HG02943 (cell line): Measurements from ENCODE around the gene MEI1.

Experiments
- ATAC-seq: cut with Tn5 transposase; IDR thresholded peaks from one replicate; pipeline ENCODE4 v1.9.1; 2021; ENCODE audit warnings: mild to moderate bottlenecking, low read depth, moderate library complexity; ENCODE audit not compliant: unreplicated experiment

MEI1 gene

DNA sequence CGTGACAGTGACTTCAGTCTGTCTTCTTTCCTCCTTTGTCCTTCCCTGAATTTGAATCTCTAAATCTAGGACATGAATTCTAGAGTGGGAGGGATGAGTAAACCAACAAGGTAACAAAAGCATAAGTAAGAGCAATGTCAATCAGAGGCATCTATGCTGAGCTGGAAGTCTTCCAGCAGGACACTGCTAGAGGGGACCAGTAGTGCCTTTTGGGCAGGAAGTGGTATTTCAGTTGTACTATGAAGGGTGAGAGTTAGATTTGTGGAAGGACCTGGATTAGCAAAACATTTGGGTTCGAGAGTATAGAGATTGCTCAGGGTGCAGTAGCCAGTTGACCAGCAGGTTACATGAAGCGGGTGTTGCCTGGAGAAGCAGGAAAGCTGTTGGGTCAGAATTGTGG is 40.3 kb downstream of the MEI1 start:
- ATAC-seq = no peak

DNA sequence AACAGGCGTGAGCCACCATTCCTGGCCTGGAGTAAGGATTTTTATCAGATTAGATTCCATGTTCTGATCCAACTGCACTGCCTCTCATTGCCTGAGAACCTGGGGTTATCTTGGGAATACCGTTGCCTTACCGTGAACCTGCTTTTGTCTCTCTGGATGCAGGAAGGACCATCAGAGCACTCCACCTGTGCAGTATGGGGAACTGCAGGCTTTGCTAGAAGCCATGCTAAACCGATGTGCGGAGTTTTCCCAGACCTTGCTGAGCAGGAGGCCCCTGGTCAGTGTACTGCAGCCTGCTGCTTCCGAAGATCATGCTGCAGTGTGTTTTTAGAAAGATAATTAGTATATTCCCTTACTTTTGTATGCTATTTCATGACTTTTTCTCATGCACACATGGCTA is 43.6 kb downstream of the MEI1 start:
- ATAC-seq = no peak

DNA sequence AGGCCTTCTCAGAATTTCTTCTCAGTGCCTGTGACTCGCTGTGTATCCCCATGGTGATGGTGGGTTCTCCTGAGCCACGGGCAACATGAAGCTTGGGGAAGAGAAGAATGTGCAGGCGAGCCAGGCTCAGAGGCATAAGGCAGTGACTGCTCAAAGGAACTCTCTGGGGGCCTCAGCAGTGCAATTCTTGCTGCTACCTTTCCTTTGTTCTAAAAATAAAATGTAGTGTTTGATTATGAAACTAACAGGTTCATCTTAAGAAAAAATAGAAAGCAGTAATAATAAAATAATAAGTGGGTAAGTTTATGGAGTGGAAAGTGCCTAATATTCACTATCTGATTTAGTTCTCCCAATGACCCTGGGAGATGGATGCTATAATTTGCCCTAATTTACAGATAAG is 46.7 kb downstream of the MEI1 start:
- no peak for ATAC-seq

DNA sequence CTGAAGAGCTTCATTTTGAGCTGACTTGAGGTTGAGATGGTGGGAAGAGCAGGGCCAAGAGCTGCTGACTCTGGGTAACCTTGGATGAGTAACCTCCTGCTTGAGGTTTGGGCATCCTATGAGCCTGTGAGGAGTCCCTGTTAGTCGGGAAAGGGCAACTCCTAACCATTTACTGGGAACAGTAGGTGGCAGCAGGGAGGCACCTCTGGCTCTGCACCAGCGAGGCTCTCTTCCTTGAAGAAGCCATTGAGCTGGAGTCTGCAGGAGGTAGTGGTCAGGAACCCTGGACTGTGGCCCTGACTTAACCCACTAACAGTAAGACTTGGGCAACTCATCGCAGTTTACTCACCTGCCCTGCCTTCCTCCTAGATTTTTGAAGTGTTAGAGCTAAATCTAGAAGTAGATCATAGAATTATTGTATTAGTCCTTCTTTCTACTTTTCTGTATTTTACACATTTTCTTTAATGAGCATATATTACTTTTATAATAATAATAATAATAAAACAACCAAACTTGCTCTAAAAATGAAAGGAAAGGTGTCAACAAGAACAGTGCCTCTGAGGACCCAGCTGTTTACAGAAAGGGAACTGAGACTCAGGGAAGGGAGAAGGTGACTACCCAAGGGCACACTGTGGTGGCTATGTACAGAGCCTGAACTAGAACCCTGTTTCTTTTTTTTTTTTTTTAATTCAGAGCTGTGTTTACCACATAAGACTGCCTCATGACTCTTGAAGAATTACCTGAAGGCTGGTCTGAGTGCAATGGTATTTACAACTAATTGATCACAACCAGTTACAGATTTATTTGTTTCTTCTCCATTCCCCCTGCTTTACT is 47.5 kb downstream of the MEI1 start:
- ATAC-seq = no peak

DNA sequence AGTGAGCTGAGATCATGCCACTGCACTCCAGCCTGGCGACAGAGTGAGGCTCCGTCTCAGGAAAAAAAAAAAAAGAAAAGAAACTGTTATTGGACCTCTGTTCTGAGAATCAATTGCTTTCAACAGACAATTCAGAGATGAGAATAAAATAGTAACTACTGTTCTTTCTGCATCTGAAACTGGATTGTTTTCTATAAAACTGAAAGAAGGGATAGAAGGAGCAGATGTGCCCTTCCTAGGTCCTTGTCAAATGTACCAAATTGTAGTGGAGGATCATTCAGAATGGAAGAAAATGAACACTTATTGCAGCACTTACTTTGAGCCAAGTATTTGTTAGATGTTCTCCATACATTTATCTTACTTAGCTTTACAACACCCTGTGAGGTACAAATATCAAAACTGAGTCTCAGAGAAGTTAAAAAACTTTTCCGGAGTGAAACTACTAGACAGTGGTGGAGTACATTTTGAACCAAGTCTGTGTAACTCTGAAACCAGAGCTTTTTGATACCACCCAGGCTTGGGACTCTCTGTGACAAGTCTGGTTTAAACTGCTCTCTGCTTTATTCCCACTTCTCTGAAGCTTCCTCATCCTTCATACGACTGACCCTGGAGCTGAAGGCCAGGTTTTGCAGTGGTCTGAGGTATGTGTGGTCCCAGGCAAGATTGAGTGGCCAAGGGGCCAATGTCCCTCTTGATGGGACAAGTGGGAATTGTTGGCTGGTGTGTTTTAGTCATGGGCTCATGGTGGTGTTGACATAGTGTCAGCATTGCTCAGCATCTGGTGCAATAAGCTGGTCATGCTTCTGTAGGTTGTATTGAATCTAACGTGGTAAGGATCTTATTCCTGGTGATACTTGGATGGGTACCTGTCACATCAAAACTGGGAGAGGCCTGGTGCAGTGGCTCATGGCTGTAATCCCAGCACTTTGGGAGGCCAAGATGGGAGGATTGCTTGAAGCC is 53.0 kb downstream of the MEI1 start:
- no peak for ATAC-seq

DNA sequence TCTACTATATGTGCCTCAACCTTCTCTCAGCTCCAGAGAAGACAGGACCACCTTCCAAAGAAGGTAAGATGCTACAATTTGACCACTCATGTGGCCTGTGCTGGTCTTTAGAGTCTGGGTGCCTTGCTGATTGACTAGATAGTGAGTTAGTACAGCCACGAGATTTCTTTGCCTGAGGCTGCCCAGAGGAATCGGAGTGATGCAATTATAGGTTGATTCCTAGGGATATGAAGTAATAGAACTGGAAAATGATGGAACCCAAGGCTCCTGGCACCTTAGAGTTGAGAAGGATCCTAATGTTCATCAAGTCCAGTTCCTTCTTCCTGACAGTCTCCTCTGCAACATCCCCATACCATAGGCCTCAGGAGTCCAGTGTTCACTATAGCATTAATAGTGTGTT is 54.7 kb downstream of the MEI1 start:
- no peak for ATAC-seq

DNA sequence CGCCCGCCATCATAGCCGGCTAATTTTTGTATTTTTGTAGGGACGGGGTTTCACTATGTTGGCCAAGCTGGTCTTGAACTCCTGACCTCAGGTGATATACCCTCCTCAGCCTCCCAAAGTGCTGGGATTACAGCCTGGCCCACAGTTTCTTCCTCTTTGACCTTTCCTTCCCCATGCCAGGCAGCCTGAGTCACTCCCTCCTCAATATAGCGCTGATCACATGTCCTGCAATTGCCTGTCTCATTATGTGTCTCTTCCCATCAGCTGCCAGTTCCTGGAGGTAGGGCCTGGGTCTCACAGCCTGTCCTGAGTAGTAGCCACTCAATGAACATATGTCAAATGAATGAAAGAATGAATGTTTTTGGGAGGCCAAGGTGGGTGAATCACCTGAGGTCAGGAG is 58.2 kb downstream of the MEI1 start:
- no peak for ATAC-seq

DNA sequence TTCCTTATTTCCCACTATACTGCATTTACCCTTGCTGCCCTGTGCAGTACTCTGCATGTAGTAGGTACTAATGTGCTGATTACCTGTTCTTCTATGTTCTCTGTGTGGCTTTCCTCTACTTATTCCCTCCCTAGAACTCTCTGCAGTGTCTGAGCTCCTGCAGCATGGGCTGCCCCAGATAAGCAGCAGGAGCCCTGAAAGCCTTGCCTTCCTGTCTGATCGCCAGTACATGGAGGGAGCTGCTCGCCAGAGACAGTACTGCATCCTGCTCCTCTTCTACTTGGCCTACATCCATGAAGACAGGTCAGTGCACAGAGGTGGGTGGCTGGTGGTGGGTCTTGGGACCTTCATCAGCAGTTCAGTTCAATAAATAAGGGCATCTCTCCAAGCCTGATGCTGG is 58.9 kb downstream of the MEI1 start:
- ATAC-seq = no peak

DNA sequence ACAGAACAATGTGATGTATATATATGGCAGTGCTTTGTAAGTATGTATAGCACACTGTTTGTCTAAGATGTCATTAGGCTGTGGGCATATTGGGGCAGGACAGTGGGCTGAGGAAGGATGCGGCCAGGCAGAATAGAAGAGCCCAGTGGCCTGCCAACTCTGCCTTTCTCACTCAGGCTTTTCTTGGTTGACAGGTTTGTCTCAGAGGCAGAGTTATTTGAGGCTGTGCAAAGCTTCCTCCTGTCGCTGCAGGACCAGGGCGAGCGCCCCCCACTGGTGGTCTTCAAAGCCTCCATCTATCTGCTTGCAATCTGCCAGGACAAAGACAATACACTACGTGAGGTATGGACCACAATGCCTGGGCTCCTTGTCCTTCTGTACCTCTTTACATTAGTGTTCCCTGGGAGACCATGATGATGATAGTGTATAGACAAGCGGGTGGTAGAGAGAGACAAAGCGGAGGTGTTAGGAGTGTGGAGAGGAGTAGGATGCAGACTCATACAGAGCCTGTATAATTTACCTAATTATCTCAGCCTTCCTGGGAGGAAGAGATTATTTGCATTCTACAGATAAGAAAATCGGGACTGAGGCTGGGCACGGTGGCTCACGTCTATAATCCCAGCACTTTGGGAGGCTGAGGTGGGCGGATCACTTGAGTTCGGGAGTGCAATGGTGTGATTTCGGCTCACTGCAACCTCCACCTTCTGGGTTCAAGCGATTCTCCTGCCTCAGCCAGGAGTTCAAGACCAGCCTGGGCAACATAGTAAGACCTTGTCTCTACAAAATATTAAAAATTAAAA is 63.9 kb downstream of the MEI1 start:
- no peak for ATAC-seq

DNA sequence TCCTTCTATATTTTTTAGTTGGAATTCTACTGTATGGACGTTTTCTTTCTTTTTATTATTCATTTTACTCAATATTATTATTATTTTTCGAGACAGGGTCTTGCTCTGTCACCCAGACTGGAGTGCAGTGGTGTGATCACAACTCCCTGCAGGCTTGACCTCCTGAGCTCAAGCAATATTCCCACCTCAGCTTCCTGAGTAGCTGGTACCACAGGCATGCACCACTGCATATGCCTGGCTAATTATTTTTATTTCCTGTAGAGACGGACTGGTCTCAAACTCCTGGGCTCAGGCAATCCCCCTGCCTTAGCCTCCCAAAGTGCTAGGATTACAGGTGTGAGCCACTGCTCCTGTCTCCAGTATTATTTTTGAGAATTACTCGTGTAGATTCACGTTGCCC is 67.2 kb downstream of the MEI1 start:
- no peak for ATAC-seq

DNA sequence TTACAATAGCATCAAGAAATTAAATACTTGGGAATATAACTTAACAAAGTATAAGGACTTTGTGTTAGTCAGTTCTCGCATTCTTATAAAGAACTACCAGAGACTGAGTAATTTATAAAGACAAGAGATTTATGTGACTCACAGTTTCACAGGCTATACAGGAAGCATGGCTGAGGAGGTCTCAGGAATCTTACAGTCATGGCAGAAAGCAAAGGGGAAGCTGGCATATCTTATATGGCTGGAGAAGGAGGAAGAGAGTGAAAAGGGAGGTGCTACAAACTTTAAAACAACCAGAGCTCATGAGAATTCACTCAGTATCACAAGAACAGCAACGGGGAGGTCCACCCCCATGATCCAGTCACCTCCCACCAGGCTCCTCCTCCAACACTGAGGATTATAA is 69.1 kb downstream of the MEI1 start:
- ATAC-seq = no peak

DNA sequence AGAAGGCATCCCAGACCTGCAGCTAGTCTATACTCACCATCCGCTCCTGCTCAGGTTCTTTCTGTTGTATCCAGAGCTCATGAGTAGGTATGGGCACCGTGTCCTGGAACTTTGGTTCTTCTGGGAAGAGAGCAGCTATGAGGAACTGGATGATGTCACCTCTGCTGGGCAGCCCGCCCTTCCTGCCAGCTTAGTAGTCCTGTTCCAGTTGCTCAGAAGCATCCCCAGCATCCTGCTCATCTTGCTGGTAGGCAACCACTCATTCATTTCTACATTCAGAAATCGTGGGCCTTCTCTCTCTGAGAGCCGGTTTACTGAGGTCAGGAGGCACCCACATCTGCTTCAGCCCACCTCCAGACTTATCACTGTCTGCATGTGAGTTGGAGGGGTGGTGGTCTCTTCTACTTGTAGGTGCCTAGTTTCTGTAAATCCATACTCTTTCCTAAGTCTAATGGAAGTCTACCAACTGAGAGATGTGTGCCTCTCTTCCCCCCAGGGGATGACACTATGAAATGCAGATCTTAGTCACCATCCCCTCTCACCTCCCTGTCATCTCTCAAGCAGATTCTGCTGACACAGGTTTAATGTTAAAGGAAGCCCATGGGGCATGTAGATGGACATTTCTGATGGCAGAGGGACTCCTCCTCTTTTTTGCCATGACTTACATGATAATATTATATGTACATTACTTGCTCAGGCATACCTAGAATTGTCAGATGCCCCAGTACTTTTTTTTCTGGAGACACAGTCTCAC is 71.6 kb downstream of the MEI1 start:
- ATAC-seq = no peak

DNA sequence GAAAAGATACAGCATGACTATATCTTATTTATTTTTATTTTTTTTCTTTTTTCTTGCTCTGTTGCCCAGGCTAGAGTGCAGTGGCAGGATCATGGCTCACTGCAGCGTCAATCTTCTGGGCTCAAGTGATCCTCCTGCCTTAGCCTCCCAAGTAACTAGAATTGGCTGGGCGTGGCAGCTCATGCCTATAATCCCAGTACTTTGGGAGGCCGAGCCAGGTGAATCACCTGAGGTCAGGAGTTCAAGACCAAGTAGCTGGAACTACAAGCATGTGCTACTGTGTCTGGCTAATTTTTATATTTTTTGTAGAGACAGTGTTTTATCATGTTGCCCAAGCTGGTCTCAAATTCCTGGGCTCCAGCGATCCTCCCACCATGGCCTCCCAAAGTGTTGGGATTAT is 72.9 kb downstream of the MEI1 start:
- ATAC-seq = no peak

DNA sequence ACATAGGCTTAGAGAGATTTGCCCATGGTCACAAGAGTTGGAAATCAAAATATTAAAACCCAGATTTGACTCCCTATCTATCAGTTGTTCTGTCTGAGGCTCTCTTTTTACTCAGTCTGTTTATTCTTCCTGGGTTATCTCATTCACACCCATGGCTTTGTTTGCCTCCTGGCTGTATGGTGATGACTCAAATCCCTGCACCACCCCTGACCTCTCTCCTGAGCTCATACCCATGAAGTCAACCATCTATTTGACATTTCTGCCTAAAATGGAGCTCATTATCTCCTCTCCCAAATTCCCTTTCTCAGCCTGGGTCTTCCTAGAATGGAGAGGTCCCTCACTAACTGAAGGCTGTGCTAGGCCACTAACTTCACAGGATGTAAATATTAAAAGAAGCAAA is 73.3 kb downstream of the MEI1 start:
- ATAC-seq = no peak

DNA sequence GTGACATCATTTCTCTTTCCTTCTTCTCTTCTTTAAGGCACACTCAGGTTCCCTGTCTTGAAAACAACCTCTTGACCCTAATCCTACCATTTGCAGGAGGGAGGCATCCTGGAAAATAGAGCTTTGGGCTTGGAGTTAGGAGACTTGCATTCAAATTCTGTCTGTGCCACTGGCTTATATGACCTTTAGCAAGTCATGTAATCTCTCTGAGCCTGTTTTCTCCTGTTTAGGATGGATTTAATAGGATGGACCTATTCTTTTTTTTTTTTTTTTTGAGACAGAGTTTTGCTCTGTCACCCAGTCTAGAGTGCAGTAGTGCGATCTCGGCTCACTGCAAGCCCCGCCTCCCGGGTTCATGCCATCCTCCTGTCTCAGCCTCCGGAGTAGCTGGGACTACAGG is 76.0 kb downstream of the MEI1 start:
- ATAC-seq = no peak

DNA sequence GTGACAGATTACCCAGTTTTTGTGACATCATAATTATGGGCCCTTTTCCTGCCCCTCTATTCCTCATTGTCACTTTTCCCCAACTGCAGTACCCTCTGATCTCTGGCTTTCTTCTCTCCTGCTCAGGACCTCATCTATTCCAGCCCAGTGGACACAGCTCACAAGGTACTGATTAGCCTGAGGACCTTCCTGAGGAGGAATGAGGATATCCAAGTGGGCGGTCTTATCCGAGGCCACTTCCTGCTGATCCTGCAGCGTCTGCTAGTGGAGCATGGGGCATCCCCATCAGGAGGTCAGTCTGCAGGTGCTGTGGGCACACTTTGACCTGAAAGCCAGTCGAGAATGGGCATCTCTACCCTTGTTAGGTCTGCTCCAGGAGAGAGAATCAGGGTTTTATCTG is 76.7 kb downstream of the MEI1 start:
- no peak for ATAC-seq

DNA sequence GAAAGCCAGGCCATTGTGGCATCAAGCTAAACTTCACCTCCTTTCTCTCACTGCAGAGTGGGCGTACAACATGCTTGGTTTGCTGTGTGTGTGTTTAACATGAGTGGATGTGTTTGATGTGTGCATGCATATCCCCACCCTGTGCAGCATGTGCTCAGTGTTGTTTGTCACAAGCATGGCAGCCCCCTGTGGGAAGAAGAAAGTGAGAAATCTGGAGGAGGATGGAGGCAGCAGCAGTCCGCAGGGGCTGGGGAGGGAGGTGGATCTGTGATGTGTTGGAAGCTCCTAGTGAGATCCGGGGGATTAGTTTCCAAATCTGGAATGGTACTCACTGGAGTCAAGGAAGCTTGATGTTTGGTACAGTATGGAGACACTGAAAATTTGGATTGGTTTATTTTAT is 77.1 kb downstream of the MEI1 start:
- ATAC-seq = no peak

DNA sequence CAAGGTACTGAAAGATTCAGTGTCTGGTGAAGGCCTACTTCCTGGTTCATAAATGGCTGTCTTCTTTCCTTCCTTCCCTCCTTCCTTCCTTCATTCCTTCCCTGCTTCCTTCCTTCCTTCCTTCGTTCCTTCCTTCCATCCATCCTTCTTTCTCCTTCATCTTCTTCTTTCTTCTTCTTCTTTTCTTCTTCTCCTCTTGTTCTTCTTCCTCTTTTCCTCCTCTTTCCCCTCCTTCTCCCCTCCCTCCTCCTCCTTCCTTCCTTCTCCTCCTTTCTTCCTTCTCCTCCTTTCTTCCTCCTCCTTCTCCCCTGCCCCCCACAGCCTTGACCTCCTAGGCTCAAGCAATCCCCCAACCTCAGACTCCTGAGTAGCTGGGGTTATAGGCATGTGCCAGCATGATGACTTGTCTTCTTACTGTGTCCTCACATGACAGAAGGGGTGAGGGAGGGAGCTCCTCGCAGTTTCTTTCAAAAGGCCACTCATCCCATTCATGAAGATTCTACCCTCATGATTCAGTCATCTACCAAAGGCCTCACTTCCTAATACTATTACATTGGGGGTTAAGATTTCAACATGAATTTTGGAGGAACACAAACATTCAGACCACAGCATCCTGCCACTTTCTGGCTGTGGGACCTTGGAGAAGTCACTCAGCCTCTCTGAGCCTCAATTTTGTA is 78.6 kb downstream of the MEI1 start:
- ATAC-seq = no peak

DNA sequence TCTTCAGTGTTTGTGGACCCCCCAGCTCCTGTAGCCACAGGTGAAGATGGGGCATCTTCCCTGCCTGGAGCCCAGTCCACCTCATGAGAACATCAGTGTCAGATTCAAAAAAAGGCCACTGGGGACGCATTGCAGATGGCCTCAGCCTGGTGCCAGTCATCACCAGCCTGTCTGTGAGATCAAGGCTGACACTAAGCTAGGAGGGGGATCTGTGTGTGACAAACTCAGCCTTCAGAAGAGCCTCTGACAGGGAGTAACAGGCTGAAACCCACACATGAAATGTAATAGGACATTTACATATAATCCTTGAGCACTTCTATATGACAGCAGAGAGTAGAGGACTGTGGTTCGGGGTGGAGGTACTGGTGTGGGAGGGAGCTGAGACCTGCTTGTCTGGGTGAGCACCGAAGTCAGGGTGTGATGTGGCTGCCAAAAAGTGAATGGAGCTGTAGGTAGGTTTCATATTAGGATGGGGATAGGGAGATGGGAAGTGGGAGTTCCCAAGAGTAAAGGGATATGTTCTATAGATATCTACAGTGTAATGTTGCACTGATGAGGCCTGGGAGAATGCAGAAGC is 80.7 kb downstream of the MEI1 start:
- no peak for ATAC-seq
